Epithelial cell of esophagus (primary cell): ENCODE data around the gene EXD3.
A peak's percentile ranks its signal among the peaks of the same experiment; 100 is the strongest.

Experiments used
- DNase-seq: peaks from one replicate; pipeline ENCODE4 v3.0.0; 2010; ENCODE audit warnings: low read depth
- H3K4me3 ChIP-seq: 2 replicates; pipeline ENCODE4 v1.5.1; 2011; ENCODE audit warnings: mild to moderate bottlenecking, low read length, control low read depth
- TF ChIP-seq, protein P1 (sequence below): IDR thresholded peaks from 2 replicates; pipeline ENCODE4 v1.5.1; 2011; ENCODE audit warnings: low read depth, mild to moderate bottlenecking, low read length, control low read depth, inconsistent platforms; ENCODE audit not compliant: insufficient read depth; ENCODE audit errors: missing control alignments

The EXD3 gene

DNA sequence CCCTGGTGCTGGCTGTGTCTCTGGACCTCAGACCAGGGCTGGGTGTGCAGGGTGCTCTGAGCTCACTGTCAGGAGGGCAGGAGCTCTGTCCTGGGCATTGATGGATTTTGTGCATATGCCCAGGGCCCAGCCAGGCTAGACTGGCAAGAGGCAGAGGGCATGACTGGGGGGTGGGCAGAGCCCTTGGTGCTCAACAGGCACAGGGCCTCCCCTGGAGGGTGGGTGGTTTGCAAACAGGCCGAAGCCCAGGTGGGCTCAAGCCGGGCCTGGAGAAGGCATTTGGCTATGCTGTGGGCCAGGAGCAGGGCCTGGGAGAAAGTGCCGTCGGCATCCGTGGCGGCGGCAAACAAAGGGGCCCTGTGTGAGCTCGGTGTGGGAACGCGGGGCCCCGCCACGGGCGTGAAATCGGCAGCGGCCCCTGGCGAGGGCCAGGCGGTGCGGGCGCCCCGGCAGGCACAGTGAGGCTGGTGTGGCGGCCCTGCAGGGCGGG is 119.0 kb downstream of the EXD3 start:
- no peak for DNase-seq
- TF ChIP-seq, protein P1, sequence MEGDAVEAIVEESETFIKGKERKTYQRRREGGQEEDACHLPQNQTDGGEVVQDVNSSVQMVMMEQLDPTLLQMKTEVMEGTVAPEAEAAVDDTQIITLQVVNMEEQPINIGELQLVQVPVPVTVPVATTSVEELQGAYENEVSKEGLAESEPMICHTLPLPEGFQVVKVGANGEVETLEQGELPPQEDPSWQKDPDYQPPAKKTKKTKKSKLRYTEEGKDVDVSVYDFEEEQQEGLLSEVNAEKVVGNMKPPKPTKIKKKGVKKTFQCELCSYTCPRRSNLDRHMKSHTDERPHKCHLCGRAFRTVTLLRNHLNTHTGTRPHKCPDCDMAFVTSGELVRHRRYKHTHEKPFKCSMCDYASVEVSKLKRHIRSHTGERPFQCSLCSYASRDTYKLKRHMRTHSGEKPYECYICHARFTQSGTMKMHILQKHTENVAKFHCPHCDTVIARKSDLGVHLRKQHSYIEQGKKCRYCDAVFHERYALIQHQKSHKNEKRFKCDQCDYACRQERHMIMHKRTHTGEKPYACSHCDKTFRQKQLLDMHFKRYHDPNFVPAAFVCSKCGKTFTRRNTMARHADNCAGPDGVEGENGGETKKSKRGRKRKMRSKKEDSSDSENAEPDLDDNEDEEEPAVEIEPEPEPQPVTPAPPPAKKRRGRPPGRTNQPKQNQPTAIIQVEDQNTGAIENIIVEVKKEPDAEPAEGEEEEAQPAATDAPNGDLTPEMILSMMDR: no peak
- H3K4me3 ChIP-seq: no peak overlapping the region

DNA sequence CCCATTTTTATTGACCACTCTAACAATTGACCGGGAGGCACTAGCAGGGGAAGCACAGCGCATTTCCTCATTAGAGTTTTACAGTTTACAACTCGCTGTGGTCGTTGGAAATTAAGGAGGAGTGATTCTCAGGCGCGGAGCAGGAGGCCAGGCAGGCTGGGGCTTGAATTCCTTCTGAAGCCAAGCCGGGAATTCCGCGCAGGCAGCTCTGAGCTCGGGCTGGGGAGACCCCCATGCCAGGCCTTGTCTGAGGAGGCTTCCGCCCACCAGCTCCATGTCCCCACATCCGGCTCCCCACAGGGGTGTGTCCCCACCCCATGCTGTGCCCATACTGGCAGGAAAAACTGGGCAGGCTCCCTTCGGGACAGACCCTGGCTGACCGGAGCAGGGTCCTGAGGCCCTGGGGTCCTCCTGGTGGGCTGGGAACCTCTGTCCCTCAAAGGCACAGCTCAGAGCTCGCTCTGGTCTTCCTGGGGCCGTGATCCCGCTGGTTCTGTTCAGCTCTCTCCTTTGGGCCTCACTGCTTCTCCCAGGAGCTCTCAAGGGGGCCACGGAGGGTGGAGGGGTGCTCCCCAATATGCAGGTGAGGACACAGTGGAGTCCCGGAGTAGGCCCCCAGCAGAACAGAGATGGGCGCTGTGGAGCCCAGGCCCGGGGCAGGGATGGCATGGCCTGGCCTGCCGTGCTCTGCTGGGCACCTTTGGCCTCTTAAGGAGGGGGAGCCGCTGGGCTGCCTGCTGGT is 119.6 kb downstream of the EXD3 start:
- peak overlapping the region; percentile 36 for H3K4me3 ChIP-seq
- TF ChIP-seq, protein P1: no peak
- DNase-seq: peak; percentile 78

DNA sequence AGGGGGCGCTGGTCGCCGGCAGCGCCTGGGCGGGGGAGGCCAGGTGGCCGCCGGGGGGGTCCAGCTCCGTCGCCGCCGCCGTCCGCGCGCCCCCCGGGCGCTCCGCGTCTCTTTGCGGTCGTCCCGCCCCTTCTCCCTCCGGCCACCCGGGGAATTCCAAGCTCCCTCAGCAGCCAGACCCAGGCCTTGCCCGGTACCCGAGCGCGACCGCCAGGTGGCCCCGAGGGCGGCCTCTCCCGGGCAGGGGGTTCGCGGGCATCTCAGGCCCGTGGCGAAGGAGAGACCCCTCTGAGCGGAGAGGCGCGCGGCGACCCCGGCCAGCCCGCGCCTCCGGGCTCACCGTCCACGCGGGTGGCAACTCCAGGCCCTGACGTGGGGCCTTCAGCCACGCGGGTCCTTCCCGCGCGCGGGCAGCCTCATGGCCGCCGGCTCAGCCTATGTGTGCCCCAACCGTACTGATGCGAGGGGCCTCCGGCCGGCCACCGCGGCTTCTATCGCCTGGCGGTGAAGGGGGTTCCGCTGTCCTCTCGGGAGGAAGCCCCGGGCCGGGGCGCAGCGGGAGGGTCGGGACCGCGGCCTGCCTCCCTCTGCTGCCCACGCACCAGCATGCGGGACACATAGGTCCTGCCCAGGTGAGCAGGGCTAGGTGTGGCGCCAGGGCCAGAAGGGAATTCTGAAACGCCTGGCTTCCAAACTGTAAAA is 120.4 kb downstream of the EXD3 start:
- H3K4me3 ChIP-seq: peak overlapping the region; percentile 36
- TF ChIP-seq, protein P1: peak; percentile 32
- no peak for DNase-seq

GRCh38 chr9:137302118-137302448 is 120.9 kb downstream of the EXD3 start, which contains the start of gene NRARP:
NRARP (minus strand) TSS chr9:137302271; CDS start chr9:137301928, 343 bp downstream.
- peak within 1 kb of the TSS; percentile 66 for H3K4me3 ChIP-seq
- peak; percentile 89 for DNase-seq
- TF ChIP-seq, protein P1: no peak

DNA sequence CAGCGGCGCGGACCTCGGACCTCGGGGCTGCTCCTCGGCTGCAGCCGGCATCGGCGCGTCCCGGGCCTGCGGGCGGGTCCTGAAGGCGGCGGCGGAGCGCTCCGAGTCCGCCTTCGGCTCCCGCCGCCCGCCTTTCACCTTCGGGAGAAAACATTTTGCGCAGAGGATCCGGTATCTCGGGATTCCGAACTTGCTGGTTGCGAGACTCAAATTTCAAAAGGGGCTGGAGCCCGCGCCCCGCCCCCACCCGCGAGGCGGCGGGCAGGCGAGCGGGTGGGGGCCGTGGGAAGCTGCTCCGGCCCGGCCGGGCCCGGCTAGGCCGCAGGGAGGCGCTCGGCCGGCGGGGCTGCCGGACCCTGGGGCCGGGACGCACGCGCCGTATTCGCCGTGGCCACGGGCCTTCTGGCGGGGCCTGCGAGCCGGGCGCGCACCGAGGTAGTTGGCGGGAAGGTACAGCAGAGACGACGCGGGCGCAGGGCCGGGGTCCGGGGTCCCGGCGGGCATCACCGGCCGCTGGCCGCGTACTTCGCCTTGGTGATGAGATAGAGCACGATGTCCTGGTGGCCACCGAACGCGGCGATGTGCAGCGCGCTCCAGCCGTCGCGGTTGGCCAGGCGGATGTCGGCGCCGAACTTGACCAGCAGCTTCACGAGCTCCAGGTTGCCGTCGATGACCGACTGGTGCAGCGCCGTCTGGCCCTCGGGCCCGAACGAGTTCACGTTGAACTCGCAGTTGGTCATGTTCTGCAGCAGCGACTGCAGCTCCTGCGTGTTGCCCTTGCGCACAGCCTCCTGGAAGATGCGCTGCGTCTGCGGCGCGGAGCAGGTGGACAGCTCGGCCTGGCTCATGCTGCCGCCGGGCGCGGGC is 121.6 kb downstream of the EXD3 start:
- DNase-seq: peak; percentile 62
- peak overlapping the region; percentile 66 for H3K4me3 ChIP-seq
- TF ChIP-seq, protein P1: no peak

- no peak for DNase-seq
- TF ChIP-seq, protein P1: no peak
- peak overlapping the region; percentile 66 for H3K4me3 ChIP-seq
These were observed 122.3 kb downstream of the EXD3 start for GRCh38 chr9:137300567-137301080.
